Activated CD4-positive, alpha-beta memory T cell treated with anti-CD3 and anti-CD28 coated beads for 36 hours (primary cell): ENCODE results near the gene CLEC18B. TPM values are rescaled to one million over a fixed set of nuclear protein-coding genes. Genes with fewer than 3 reads are reported as not detected.
"Not testable (repeated sequence)": the region's sequence is repeated elsewhere in the genome, so short reads cannot be mapped to it uniquely, and the experiment has no call there.

Experiments
- CTCF ChIA-PET: fragments of 350-600 bp; sonication (Branson Sonifier 250); formaldehyde crosslinking; loops from one replicate; lab custom pipeline; 2021; ENCODE audit warnings: antibody characterized with exemption, inconsistent platforms; lab: Charles Lee
- POLR2A ChIA-PET: fragments of 350-600 bp; sonication (Branson Sonifier 250); formaldehyde crosslinking; loops from one replicate; lab custom pipeline; 2021; ENCODE audit warnings: antibody characterized with exemption; lab: Charles Lee
- DNase-seq: peaks from one replicate; pipeline ENCODE4 v3.0.0-alpha.2; 2020
- H3K27ac Mint-ChIP-seq: one replicate; pipeline ENCODE4 v1.8.0; 2021; ENCODE audit warnings: mixed read lengths
- H3K27me3 Mint-ChIP-seq: one replicate; pipeline ENCODE4 v1.8.0; 2021; ENCODE audit warnings: mixed read lengths
- H3K36me3 Mint-ChIP-seq: one replicate; pipeline ENCODE4 v1.8.0; 2021; ENCODE audit warnings: mixed read lengths
- H3K4me1 Mint-ChIP-seq: one replicate; pipeline ENCODE4 v1.8.0; 2021; ENCODE audit warnings: low read depth, mixed read lengths
- H3K4me3 Mint-ChIP-seq: one replicate; pipeline ENCODE4 v1.8.0; 2021; ENCODE audit warnings: mild to moderate bottlenecking, mixed read lengths
- H3K9me3 Mint-ChIP-seq: one replicate; pipeline ENCODE4 v1.8.0; 2021; ENCODE audit warnings: mixed read lengths
- intact Hi-C: fragments of 100-400 bp; cut with micrococcal nuclease; formaldehyde crosslinking; loops from one replicate; pipeline ENCODE4 v1.15.1; 2023
- total RNA-seq, 2 experiments: library from RNA; stranded (reverse); gene quantifications; one replicate each; pipeline ENCODE4 v1.2.3, GENCODE V29; 2021

CLEC18B gene
- total RNA-seq, 2 experiments from 2014 or later = 0.34 TPM; not detected in 1

- H3K4me1 Mint-ChIP-seq = no peaks in the 10 kb centered on the region
- intact Hi-C loops = no loop called here
- ChIA-PET POLR2A (no interaction called here), CTCF (no interaction called here)
- no peak overlapping the region for H3K27ac Mint-ChIP-seq
- H3K36me3 Mint-ChIP-seq = peaks cover 41% of the 10 kb centered on the region
- no peak for DNase-seq
- H3K9me3 Mint-ChIP-seq = no peaks in the 10 kb centered on the region
- H3K27me3 Mint-ChIP-seq = no peaks in the 10 kb centered on the region
- H3K4me3 Mint-ChIP-seq = no peak overlapping the region
Observed at GRCh38 chr16:74455619-74456289, 34.5 kb upstream of the CLEC18B start.

GRCh38 chr16:74455213-74455612, 33.9 kb upstream of the CLEC18B start:
- H3K27me3 Mint-ChIP-seq = no peaks in the 10 kb centered on the region

GRCh38 chr16:74451951-74452758, 30.9 kb upstream of the CLEC18B start:
- H3K4me3 Mint-ChIP-seq = no peak overlapping the region
- intact Hi-C loops = no loop called here
- H3K9me3 Mint-ChIP-seq = no peaks in the 10 kb centered on the region
- DNase-seq = no peak
- peaks cover 29% of the 10 kb centered on the region for H3K36me3 Mint-ChIP-seq
- H3K4me1 Mint-ChIP-seq = no peaks in the 10 kb centered on the region
- POLR2A ChIA-PET = no interaction called here
- no peak overlapping the region for H3K27ac Mint-ChIP-seq
- CTCF ChIA-PET = no interaction called here
- H3K27me3 Mint-ChIP-seq = no peaks in the 10 kb centered on the region

More at GRCh38 chr16:74455213-74455612, 33.9 kb upstream of the CLEC18B start:
- CTCF ChIA-PET = no interaction called here
- Mint-ChIP-seq H3K9me3 (no peaks in the 10 kb centered on the region), H3K27ac (no peak overlapping the region), H3K4me1 (no peaks in the 10 kb centered on the region), H3K36me3 (peaks cover 38% of the 10 kb centered on the region), H3K4me3 (no peak overlapping the region)
- POLR2A ChIA-PET = no interaction called here
- no peak for DNase-seq
- intact Hi-C loops = no loop called here

GRCh38 chr16:74450967-74451760, 29.9 kb upstream of the CLEC18B start:
- Mint-ChIP-seq H3K27me3 (no peaks in the 10 kb centered on the region), H3K9me3 (no peaks in the 10 kb centered on the region), H3K36me3 (peaks cover 24% of the 10 kb centered on the region), H3K4me3 (no peak overlapping the region), H3K27ac (no peak overlapping the region), H3K4me1 (no peaks in the 10 kb centered on the region)
- intact Hi-C loops = no loop called here
- ChIA-PET CTCF (no interaction called here), POLR2A (no interaction called here)
- DNase-seq = no peak

- H3K4me3 Mint-ChIP-seq = no peak overlapping the region
- intact Hi-C loops = no loop called here
- H3K27ac Mint-ChIP-seq = no peak overlapping the region
- no peaks in the 10 kb centered on the region for H3K9me3 Mint-ChIP-seq
- no peak for DNase-seq
- ChIA-PET POLR2A (no interaction called here), CTCF (interaction anchor here (1.0 kb wide), 1 partner anchor 19 kb away, joined by 4 read pairs; no protein-coding TSS in a partner anchor)
- no peaks in the 10 kb centered on the region for H3K4me1 Mint-ChIP-seq
- peaks cover 17% of the 10 kb centered on the region for H3K36me3 Mint-ChIP-seq
- no peaks in the 10 kb centered on the region for H3K27me3 Mint-ChIP-seq
Observed at GRCh38 chr16:74450236-74450635, 29.0 kb upstream of the CLEC18B start.

- H3K4me3 Mint-ChIP-seq = no peak overlapping the region
- peak overlapping the region; percentile 45 for H3K27ac Mint-ChIP-seq
- ChIA-PET POLR2A (no interaction called here), CTCF (interaction anchor here (1.0 kb wide), 1 partner anchor 19 kb away, joined by 4 read pairs; no protein-coding TSS in a partner anchor)
- no peaks in the 10 kb centered on the region for H3K4me1 Mint-ChIP-seq
- H3K9me3 Mint-ChIP-seq = no peaks in the 10 kb centered on the region
- H3K27me3 Mint-ChIP-seq = no peaks in the 10 kb centered on the region
- H3K36me3 Mint-ChIP-seq = peaks cover 17% of the 10 kb centered on the region
- DNase-seq = no peak
- intact Hi-C loops = no loop called here
Observed at GRCh38 chr16:74449470-74449869, 28.2 kb upstream of the CLEC18B start.

- intact Hi-C loops = no loop called here
- peaks cover 17% of the 10 kb centered on the region for H3K36me3 Mint-ChIP-seq
- H3K4me1 Mint-ChIP-seq = no peaks in the 10 kb centered on the region
- no peak for DNase-seq
- H3K27me3 Mint-ChIP-seq = no peaks in the 10 kb centered on the region
- ChIA-PET POLR2A (no interaction called here), CTCF (interaction anchor here (1.0 kb wide), 1 partner anchor 18 kb away, joined by 4 read pairs; no protein-coding TSS in a partner anchor)
- H3K9me3 Mint-ChIP-seq = no peaks in the 10 kb centered on the region
- peak overlapping the region; percentile 45 for H3K27ac Mint-ChIP-seq
- H3K4me3 Mint-ChIP-seq = no peak overlapping the region
Observed at GRCh38 chr16:74448990-74449389, 27.7 kb upstream of the CLEC18B start.

DNA sequence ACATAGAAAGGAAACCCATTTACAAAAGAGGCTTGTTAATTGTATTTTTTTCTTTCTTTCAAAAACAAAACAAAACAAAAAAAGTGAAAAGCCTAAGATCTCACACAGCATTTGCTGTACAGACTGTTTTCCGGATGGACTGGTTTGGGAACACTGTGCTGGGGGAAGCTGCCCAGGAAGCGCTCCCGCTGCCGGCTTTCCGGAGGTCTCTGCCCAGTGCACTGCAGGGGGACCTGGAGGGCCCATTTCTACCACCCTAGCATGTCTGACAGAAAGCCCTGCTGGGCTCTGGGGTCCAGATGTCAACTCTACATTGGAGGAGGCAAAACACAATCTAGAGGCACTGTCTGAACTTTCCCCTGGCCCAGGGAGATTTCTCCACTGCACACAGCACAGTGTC, 26.3 kb upstream of the CLEC18B start:
- no peak overlapping the region for H3K27ac Mint-ChIP-seq
- H3K27me3 Mint-ChIP-seq = no peaks in the 10 kb centered on the region
- no peak overlapping the region for H3K4me3 Mint-ChIP-seq
- CTCF ChIA-PET = no interaction called here
- H3K9me3 Mint-ChIP-seq = no peaks in the 10 kb centered on the region
- no peaks in the 10 kb centered on the region for H3K4me1 Mint-ChIP-seq
- no peak for DNase-seq
- H3K36me3 Mint-ChIP-seq = peaks cover 13% of the 10 kb centered on the region
- POLR2A ChIA-PET = no interaction called here
- intact Hi-C loops = no loop called here

- Mint-ChIP-seq H3K36me3 (peaks cover 10% of the 10 kb centered on the region), H3K9me3 (no peaks in the 10 kb centered on the region), H3K27me3 (no peaks in the 10 kb centered on the region), H3K4me3 (no peak overlapping the region), H3K4me1 (no peaks in the 10 kb centered on the region), H3K27ac (no peak overlapping the region)
- ChIA-PET POLR2A (no interaction called here), CTCF (no interaction called here)
- no peak for DNase-seq
- intact Hi-C loops = no loop called here
Observed at GRCh38 chr16:74446866-74447265, 25.6 kb upstream of the CLEC18B start.

GRCh38 chr16:74443624-74444346, 22.5 kb upstream of the CLEC18B start:
- H3K9me3 Mint-ChIP-seq, POLR2A ChIA-PET, H3K4me3 Mint-ChIP-seq, CTCF ChIA-PET, intact Hi-C loops, H3K27ac Mint-ChIP-seq, DNase-seq, H3K27me3 Mint-ChIP-seq: not testable (repeated sequence)
- H3K4me1 Mint-ChIP-seq = peaks cover 10% of the 10 kb centered on the region
- H3K36me3 Mint-ChIP-seq = peaks cover 13% of the 10 kb centered on the region

GRCh38 chr16:74439685-74440084, 18.4 kb upstream of the CLEC18B start:
- CTCF ChIA-PET = no interaction called here
- no peak overlapping the region for H3K4me3 Mint-ChIP-seq
- no peaks in the 10 kb centered on the region for H3K27me3 Mint-ChIP-seq
- H3K4me1 Mint-ChIP-seq = peaks cover 16% of the 10 kb centered on the region
- intact Hi-C loops = loop anchor here (10.0 kb wide), 1 partner anchor 75 kb away; no protein-coding TSS in a partner anchor
- H3K27ac Mint-ChIP-seq = no peak overlapping the region
- no peak for DNase-seq
- H3K9me3 Mint-ChIP-seq = no peaks in the 10 kb centered on the region
- peaks cover 11% of the 10 kb centered on the region for H3K36me3 Mint-ChIP-seq
- POLR2A ChIA-PET = no interaction called here
